GM21723 (cell line): ENCODE results near the gene ADCY3.

Source experiments
- ATAC-seq: cut with Tn5 transposase; IDR thresholded peaks from one replicate; pipeline ENCODE4 v1.9.1; 2021; ENCODE audit warnings: mild to moderate bottlenecking, moderate library complexity; ENCODE audit not compliant: unreplicated experiment

Gene ADCY3

GRCh38 chr2:24832521-24832920 is 87.5 kb downstream of the ADCY3 start:
- no peak for ATAC-seq

- ATAC-seq, result no peak
These were observed 88.0 kb downstream of the ADCY3 start for GRCh38 chr2:24832073-24832461.

- ATAC-seq, result no peak
These were observed 88.6 kb downstream of the ADCY3 start for GRCh38 chr2:24831221-24832072.

GRCh38 chr2:24830786-24831185 is 89.3 kb downstream of the ADCY3 start:
- ATAC-seq, result no peak

- ATAC-seq, result no peak
These were observed 89.7 kb downstream of the ADCY3 start for GRCh38 chr2:24830351-24830750.

GRCh38 chr2:24828238-24828996 is 91.6 kb downstream of the ADCY3 start:
- ATAC-seq, result no peak

GRCh38 chr2:24827321-24828237 is 92.5 kb downstream of the ADCY3 start:
- peak; percentile 80 for ATAC-seq

- ATAC-seq, result no peak
These were observed 93.3 kb downstream of the ADCY3 start for GRCh38 chr2:24826773-24827145.

- ATAC-seq, result no peak
These were observed 93.9 kb downstream of the ADCY3 start for GRCh38 chr2:24825883-24826772.

- ATAC-seq, result no peak
These were observed 94.8 kb downstream of the ADCY3 start for GRCh38 chr2:24824966-24825882.

- no peak for ATAC-seq
These were observed 95.9 kb downstream of the ADCY3 start for GRCh38 chr2:24824071-24824588.

GRCh38 chr2:24822049-24822706 is 97.9 kb downstream of the ADCY3 start:
- ATAC-seq, result no peak

GRCh38 chr2:24821433-24821891 is 98.6 kb downstream of the ADCY3 start:
- ATAC-seq, result no peak

- ATAC-seq, result no peak
These were observed 99.2 kb downstream of the ADCY3 start for GRCh38 chr2:24820598-24821432.

- ATAC-seq, result no peak
These were observed 99.9 kb downstream of the ADCY3 start for GRCh38 chr2:24820175-24820513.

GRCh38 chr2:24819442-24820174 is 100.4 kb downstream of the ADCY3 start:
- no peak for ATAC-seq

GRCh38 chr2:24818721-24819167 is 101.3 kb downstream of the ADCY3 start:
- ATAC-seq, result no peak
